Stimulated activated CD8-positive, alpha-beta memory T cell treated with anti-CD3 and anti-CD28 coated beads, Interleukin-4, amount 100 ng/mL, for 4 hours (primary cell): Measurements from ENCODE around the gene DUOX2.
"Not testable (repeated sequence)": the region's sequence is repeated elsewhere in the genome, so short reads cannot be mapped to it uniquely, and the experiment has no call there.

ENCODE experiments used
- DNase-seq, 2 donors: peaks; one replicate each; pipeline ENCODE4 v3.0.0-alpha.2; 2020; ENCODE audit warnings: low read depth in 2 of 2, low spot score in 1 of 2

DUOX2 gene

DNA sequence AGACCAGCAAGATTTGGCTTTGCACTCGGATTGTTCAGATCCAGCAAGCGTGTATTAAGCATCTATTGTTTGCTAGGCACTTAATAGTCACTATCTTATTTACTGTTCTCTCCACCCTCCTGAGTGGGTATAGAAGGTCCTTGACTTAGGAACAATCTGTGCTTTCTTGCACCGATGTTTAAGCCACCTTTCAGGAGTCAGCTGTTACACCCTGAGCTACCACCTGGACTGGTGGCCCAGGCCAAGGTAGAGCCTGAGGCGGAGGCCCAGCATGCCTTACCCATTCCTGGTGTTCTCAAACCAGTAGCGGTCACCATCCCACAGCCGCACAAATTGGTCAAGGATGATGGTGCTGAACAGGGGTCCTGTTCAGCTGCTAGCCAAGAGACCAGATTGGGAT, 25.8 kb upstream of the DUOX2 start:
- no peak for DNase-seq

DNA sequence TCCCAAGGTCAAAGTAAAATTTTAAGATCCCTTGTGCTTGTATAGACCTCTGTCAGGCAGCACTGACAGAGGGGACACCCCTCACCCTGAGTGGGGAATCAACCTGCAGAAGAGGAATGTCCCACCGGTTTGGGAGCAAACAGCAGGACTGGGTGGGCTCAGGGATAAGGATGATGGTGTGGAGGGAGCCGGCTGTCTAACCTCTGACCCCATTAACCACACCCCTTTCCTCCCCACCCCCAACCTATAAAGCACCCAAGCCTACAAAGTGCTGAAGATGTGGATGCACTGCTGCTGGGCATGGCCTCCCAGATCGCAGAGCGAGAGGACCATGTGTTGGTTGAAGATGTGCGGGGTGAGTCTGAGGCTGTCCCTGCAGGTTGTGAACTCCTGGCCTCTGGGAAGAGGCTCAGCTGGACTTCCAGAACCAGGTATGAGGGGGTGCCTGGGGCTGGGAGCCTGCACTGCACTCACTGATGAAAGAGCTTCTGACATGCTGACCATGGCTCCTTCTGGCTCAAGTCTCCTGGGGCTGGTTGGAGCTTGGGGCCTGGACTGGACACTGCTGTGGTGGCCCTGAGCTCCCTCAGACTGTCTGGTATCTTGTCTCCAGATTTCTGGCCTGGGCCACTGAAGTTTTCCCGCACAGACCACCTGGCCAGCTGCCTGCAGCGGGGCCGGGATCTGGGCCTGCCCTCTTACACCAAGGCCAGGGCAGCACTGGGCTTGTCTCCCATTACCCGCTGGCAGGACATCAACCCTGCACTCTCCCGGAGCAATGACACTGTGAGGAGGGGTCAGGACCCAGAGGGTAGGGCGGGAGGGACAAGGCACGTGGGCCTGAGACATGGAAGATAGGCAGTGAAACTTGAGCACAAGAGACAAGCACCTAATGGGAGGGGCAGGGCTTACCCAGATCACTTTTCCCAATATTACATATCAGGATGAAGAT, 25.1 kb upstream of the DUOX2 start:
- no peak for DNase-seq

DNA sequence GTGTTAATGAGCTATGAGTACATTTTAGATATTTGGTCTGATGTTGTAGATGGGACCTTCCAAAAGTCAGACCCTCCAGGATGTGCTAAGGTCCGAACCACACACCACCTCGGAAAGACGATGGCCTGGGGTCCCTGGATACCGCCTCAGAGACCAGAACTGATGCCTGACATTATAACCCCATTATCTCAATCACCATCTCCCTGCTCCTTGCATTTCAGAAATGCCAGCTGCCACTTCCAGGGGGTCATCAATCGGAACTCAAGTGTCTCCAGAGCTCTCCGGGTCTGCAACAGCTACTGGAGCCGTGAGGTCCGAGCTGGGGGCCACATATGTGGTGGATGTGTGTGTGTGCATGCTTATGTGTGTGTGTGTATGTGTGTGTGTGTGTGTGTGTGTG, 23.7 kb upstream of the DUOX2 start:
- DNase-seq, result no peak

DNA sequence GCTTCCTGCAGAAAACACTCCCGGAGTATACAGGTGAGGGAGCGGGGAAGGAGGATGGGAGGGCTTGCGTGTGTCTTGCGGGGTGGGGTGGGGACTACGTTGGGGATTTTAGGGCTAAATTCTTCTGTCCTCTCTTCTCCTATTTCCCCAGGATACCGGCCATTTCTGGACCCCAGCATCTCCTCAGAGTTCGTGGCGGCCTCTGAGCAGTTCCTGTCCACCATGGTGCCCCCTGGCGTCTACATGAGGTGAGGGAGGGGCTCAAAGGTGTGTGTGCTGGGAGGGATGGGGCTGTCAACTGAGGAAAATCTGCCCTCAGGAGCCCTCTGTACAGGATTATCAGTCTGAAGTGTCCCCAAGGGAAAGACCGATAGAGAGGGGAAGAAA, 22.4 kb upstream of the DUOX2 start:
- DNase-seq, result no peak

DNA sequence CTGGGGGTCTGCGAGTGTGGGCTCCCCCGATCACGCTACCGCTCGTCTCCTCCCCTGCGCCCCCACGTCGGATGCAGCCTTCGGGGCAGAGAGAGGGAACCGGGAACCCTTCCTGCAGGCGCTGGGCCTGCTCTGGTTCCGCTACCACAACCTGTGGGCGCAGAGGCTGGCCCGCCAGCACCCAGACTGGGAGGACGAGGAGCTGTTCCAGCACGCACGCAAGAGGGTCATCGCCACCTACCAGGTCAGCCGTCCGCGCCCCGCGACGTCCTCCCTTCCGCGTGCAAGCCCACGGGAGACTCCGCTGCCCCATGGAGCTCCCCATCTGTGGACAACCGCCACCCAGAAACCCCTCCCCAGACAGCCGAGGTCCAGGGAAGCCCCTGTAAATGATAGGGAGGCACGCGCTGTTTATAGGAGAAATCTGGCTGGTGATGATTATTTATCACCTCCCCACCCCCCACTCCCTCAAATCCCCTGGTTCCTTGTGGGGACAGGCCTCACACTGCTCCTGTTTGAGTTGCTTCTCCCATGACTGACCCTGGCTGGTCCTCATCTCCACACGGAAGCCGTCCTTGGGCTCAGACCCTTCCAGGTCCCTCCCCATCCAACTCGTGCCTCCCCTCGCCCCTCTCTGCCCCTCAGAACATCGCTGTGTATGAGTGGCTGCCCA, 21.9 kb upstream of the DUOX2 start:
- not testable (repeated sequence) for DNase-seq

DNA sequence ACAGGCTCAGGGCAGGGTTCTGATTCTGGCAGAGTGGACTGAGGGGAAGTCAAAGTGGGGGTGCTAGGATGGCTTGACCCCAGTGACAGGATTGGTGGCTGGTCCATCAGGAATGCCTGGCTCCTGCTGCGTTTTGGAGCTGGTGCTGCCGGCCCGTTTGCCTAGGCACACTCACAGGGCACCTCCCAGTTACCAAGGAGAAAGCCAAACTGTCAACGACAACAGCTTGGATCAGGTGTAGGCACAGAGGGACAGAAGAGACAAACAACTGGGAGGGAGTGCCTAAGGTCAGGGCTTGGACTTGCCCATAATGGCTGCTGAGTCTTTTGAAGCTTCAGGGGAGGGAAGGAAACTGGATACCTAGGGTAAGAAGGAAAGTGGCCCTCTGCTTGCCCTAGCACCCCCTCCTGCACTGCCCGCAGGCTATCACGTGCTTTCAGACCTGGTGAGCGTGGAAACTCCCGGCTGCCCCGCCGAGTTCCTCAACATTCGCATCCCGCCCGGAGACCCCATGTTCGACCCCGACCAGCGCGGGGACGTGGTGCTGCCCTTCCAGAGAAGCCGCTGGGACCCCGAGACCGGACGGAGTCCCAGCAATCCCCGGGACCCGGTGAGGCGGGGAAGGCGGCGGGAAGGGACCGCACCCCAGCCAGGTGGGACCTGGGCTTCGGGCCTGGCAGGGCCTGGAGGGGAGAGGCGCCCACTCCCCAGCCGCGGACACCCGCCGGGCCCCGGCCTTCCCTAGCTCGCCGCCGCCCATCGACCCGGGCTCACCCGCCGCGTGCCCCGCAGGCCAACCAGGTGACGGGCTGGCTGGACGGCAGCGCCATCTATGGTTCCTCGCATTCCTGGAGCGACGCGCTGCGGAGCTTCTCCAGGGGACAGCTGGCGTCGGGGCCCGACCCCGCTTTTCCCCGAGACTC, 21.0 kb upstream of the DUOX2 start:
- DNase-seq, result no peak

DNA sequence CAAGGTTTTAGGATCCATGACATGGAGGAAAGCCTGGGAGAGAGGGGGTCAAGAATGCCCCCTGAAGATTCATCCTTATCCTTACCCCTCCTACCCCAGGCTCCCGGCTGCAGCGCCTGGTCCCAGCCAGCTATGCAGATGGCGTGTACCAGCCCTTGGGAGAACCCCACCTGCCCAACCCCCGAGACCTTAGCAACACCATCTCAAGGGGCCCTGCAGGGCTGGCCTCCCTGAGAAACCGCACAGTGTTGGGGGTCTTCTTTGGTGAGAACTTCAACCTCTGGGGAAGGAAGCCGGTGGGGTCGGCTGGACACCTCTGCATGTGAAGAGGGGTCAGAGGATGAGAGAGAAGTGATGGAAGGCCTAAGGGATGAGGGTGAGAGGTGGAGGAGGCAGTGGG, 20.1 kb upstream of the DUOX2 start:
- DNase-seq, result no peak

DNA sequence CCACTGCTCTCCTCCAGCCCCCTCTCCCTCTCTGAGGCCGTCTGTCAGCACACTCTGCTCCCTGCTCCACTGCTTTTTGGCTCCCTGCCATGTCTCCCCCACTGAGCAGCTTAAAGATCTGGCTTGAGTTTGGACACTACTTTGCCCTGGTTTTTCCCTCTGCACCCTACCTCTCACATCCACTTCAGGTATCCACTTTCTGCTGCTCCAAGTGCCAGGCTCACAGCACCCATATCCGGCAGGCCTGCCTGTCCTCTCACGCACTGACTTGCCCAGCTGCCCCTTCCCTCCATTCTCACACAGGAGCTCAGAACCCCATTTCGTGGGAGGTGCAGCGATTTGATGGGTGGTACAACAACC, 19.6 kb upstream of the DUOX2 start:
- DNase-seq, result no peak

DNA sequence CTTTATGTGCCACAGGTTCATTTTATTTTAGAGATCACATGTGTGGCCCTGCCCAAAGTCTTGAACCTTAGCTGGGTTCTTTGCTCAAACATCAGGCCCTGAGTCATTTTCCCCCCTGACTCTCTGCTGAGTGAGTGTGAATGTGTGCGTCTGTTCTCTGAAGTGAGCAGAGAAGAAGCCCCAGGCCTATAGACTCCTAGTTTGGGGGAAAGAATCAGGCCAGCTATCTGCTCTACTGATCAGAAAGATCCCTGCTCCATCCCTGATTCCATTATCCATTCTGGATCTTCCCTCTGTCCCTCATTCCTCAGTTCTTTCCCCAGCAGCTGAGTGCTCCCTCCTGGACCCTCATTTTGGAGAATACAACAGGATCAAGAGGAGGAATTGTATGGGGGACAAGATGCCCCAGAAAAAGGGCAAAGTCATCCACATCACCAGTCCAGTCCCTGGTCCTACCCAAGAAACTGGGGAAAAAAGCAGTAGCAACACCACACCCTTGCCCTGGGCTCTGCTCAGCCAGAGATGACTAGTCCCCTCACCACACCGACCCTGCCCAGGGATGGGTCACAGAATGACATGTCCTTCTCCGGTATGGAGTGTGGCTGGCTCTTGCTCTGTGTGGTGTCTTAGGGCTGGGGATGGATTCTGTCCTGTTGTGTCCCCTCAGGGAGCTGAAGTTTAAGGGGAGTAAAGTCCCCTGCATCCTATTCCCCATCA, 19.0 kb upstream of the DUOX2 start:
- no peak for DNase-seq

DNA sequence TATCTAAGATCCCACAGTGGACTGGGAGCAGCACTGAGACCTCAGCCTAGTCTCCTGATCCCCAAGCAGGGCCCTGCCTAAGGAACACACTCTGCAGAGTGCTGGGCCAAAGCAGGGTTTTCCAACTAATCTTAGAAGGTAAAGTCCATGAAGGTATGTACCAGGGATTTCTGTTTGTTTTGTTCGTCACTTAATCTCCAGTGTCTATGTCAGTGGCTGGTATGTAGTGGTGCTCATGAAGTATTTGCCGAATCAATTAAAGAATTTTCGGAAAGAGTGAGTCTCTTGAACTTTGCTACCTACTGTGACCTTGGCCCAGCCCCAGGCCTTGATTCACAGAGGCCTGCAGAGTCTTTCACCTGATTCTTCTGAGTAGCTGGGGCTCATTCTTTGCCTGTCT, 17.5 kb upstream of the DUOX2 start:
- no peak for DNase-seq

DNA sequence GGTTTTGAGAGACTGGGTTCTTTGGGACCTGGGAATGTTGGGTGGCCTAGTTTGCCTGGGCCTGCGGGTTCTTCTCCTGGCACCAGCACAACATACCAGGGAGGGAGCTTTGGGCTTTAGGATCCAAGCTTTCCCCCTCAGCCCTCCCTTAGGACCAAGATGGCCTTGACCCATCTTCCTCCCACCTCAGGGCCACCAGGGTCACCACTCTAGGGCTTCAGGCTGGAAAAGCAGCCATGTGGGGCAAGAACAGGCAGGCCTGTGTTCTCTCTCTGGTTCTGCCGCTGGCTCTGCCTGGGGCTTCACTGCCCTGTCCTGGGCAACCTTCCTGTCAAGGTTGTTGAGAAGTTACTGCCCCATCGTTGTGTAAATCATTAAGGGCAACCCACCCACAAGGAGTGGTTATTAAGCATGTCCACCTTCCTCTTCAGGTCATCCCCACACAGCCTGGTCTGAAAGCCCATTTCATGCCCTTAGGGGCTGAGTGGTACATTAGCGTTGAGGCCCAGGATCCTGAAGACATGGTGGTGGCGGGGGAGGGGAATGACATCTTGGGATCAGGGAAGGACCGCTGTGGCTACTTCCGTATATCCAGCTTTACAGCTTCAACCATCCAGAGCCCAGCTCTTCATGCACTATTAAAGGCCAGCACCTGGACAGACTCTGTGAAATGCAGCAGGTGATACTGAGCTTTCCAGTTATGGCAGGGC, 16.5 kb upstream of the DUOX2 start:
- no peak for DNase-seq

DNA sequence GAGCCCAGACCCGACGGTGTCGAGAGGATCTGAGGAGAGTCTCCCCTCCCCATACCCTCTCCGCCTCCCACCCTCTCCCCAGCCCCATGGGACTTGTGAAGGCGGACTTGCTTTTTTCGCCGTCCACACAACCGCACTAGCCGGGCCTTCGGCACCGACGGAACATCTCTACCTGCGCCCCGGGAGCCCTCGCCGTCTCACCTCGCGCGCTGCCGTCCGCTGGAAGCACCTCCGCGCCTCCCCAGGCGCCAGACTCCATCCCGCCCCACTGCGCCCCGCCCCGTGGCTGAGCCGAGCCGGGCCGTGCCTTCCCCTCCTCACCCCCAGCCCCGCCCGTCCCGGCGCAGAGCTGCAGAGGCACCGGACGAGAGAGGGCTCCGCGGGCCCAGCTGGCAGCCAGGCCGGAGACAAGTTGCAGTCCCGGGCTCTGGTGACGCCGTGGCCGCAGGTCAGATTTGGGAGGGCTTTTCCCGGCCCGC, 15.7 kb upstream of the DUOX2 start, which contains the start of the genes DUOX1 and DUOXA1:
TSS of gene DUOX1 (plus strand) at position 344 of the 479 bp plus-strand sequence. CDS start 1,973 bp downstream, outside the sequence.
TSS of gene DUOXA1 (minus strand) at position 229 of the 479 bp plus-strand sequence. CDS start 6,865 bp downstream, outside the sequence.
- DNase-seq, result no peak

DNA sequence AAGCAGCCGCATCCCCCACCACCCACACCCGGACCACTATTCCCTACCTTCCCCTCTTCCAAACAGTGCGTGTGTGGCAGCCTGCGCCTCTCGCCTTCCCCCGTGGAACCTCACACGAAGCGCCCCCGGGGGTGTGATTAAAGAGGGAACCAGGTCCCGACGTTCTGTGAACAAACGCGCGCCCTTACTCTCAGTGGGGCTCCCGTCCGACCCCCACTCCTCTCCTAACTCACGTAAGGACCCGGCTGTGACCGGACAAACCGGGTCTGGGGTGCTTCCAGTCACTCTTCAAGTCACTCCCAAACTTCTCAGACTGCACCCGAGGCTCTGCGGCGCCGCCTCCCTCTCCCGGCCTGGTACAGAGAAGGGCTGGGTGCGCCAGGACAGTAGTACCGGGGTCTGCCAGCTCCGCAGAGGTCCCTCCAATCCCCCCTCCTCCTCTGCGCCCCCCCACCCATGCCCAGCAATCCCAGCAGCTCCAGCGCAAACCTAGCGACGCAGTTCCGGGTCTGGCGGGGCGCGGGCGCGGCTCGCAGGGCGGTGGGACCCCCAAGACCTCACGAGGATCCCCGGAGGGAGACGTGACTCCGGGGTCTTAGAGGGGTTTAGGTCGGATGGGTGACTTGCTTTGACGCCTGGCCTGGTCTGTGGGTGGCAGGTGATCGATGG, 15.1 kb upstream of the DUOX2 start:
- DNase-seq, result no peak

DNA sequence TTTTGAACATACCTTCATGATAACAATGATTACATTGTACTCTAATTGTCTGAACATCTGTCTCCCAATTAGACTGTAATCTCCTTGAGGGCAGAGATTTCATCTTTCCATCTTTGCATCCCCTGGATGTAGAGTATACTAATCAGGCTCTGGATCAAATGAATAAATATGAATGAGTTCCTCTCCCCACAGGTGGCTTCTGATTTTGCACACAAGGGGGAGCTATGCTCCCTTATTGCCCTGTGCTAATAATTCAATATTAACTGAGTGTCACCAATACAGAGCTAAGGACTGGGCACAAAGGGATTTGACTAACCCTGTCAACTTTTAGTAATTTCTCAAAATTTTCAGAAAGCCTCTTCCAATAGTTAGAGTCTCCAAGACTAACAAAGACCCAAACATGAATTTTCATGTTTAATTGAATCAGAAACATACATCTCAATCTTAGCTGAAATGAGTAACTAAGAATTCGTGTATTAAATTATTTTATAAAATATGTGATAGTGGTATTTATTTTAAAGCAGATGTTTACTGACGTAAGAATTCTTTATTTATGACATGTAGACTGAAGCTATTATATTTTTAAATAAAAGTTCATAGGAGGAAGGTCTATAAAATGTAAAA, 12.7 kb upstream of the DUOX2 start:
- DNase-seq, result peak in 1 of 2 donors; percentile 11

DNA sequence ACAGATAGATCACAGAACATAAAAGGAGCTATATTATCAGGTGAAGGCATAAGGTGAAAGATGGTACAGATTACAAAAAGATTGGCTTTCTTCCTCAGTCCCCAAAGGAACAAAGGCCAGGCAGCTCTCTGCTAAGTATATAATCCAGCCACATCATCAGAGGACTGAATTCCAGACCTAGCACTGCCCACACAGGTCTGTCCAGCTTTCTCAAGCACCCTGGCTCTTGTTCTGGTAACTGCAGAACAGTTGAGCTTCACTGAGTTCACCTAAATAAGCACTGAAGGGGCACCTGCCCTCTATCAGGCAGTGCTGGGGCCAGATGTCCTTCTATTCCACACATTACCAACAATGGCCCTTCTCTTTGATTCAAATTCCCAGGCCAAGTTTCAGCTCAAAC, 9.4 kb upstream of the DUOX2 start:
- DNase-seq, result no peak

DNA sequence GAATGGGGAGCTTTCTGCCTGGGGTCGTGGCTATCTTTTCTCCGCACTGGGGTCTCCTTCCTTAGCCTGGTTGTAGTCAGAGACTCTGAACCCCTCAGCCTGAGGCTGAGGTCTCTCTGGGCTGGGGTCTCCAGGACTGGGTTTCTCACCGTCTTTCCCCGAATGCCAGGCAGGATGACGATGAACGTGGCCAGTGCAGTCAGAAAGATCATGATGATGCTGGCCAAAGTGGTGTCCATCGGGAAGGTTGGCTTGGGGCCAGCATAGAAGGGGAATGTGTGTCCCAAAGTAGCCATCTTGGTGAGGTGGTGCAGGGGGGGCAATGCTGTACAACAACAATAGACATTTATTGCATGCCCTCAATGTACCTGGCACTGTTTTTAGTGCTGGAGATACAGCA, 8.7 kb upstream of the DUOX2 start:
- DNase-seq, result no peak

DNA sequence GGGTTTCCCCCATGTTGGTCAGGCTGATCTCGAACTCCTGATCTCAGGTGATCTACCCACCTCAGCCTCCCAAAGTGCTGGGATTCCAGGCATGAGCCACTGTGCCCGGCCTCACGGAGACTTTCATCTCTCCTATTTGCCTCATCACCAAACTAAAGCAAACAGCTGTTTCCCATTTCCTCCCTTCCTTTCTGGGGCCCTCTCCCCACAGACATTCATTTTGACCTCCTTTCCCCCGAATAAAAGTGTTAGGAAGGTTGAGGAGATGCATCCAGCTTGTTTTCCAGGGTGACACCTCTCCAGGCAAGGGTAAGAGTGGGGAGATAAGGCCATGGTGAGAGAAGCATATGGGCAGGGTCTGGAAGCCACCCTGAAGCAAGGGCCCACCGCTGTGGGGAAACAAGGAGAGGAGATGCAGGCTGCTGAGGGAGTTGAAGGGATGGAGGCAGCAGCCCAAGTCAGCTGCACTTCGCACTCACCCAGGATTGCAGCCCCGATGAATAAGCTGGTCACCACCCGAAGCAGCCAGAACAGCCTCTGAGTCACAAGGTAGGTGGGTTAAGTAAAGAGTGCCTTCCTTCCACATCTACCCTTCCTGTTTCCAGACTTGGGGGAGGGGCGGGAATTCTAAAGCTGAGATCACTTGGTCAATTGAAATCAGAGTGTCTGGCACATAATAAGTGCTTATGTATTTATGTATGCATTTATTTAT, 7.9 kb upstream of the DUOX2 start:
- no peak for DNase-seq

DNA sequence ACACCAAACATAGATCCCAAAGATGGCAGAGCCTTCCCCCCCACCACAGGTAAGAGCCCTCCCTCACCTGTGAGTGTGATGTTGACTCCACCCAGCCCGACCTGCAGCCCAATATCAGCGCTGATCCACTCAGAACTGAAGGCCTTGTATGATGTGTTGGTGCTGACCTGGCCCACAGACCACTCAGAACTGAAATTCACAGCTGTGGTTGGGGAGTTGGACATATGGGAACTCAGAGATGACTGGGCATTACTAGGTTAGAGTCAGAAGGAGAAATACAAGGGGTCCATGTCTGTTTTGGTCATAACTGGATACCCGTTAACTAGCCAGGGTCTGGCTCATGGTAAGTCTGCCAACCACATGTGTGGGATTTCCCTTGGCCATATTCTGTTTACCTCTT, 7.0 kb upstream of the DUOX2 start:
- no peak for DNase-seq
